ENCODE results near the gene WDR44. TPM values are rescaled to one million over a fixed set of nuclear protein-coding genes. Genes with fewer than 3 reads are reported as not detected.
"Not testable (repeated sequence)": the region's sequence is repeated elsewhere in the genome, so short reads cannot be mapped to it uniquely, and the experiment has no call there.

Gene WDR44
- total RNA-seq (2014; rRNA removed; shearing (Covaris generic)), result 8.3 and 8.5 TPM in 2 replicates
- polyA plus RNA-seq (2015; cell fraction: cytosol; rRNA removed), result 6.0 and 9.5 TPM in 2 replicates
- 6.5 and 8.2 TPM in 2 replicates for polyA plus RNA-seq (2015; cell fraction: nucleus; rRNA removed)

DNA sequence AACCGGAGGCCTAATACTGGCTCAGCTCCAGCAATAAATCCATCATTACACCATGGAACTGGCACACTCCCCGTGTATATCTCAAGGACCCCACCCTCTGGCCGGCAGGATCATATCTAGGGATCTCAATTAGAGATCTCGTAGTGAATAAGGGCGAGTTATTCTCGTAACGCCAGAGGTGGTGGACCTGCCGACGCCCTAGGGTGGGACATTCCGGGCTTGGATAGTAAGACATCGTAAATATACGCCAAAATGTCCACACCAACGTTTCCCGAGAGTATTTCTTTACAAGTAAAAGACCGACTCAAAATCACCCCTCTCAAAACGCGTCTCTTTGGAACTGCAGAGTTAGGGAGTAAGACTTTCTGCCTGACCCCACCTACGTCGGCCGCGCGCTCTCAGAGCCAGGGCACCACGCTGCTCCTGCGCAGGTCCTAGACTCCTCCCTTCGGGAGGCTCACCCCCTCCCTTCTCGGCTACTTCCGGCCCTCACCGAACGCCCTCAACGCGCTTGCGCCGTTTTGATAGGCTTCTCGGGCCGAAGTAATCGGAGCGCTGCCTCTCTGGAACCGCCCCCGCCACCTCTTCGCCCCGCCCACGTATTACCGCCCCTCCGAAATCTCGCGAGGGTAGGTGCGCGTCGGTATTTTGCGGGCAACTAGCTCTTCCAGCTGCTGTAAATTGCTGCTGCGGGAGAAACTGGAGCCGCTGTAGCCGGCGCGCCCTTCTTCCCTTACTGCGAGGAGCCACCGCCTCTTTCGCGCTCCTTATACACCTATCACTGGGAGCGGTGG lies at the start of gene WDR44:
TSS of gene WDR44 (plus strand) at position 643 of the 794 bp plus-strand sequence. CDS start 398 bp downstream, outside the sequence.
- in situ Hi-C loops (cut with HindIII; ENCODE audit: low pct_unique_long_range_greater_than_20kb, low sequenced_read_pairs), result no loop called here

DNA sequence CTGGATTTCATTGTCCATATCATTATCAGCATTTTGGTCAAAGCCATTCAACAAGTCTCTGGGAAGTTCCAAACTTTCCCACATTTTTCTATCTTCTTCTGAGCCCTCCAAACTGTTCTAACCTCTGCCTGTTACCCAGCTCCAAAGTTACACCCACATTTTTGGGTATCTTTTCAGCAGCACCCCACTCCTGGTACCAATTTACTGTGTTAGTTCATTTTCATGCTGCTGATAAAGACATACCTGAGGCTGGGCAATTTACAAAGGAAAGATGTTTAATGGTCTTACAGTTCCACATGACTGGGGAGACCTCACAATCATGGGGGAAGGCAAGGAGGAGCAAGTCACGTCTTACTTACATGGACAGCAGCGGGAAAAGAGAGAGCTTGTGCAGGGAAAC lies 40.1 kb upstream of the WDR44 start:
- in situ Hi-C loops (cut with HindIII; ENCODE audit: low pct_unique_long_range_greater_than_20kb, low sequenced_read_pairs); DNase-seq (ENCODE audit: low read depth, low spot score): not testable (repeated sequence)

More for the DNA sequence above, at the start of gene WDR44:
- peak; percentile 95 for DNase-seq (ENCODE audit: low read depth, low spot score)

- no peak for DNase-seq (ENCODE audit: low read depth, low spot score)
These were observed 30.4 kb upstream of the WDR44 start for GRCh38 chrX:118315529-118315928.

DNA sequence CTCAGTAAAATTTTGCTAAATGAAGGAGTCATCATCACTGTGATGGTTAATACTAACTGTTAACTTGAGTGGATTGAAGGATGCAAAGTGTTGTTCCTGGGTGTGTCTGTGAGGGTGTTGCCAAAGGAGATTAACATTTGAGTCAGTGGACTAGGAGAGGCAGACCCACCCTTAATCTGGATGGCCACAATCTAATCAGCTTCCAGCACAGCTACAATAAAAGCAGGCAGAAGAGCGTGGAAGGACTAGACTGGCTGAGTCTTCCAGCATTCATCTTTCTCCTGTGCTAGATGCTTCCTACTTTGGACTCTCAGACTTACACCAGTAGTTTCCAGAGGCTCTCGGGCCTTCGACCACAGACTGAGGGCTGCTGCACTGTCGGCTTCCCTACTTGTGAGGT lies 21.3 kb upstream of the WDR44 start:
- in situ Hi-C loops (cut with HindIII; ENCODE audit: low pct_unique_long_range_greater_than_20kb, low sequenced_read_pairs), result no loop called here
- no peak for DNase-seq (ENCODE audit: low read depth, low spot score)

More at GRCh38 chrX:118315529-118315928, 30.4 kb upstream of the WDR44 start:
- in situ Hi-C loops (cut with HindIII; ENCODE audit: low pct_unique_long_range_greater_than_20kb, low sequenced_read_pairs), result no loop called here

DNA sequence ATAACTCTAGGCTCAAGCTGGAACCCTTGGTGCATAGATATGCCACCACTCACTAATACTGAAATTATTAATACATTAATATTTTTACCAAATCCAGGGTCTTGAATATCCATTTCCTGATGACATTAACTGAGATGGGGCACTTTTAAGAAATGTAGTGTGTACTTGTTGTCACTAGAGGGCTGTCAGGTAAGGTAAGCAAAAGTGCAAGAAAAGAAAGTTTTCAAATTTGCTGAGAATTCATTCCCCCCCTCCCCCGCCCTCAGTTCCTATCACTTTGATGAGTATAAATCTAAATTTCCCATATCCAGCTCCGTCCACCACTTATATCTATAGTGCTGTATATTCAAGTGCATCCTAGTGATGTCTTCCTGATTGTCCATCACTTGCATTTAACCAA lies 20.5 kb upstream of the WDR44 start:
- in situ Hi-C loops (cut with HindIII; ENCODE audit: low pct_unique_long_range_greater_than_20kb, low sequenced_read_pairs), result no loop called here
- DNase-seq (ENCODE audit: low read depth, low spot score), result peak; percentile 9

- DNase-seq (ENCODE audit: low read depth, low spot score), result no peak
- in situ Hi-C loops (cut with HindIII; ENCODE audit: low pct_unique_long_range_greater_than_20kb, low sequenced_read_pairs), result no loop called here
These were observed 16.7 kb upstream of the WDR44 start for GRCh38 chrX:118329175-118329574.

DNA sequence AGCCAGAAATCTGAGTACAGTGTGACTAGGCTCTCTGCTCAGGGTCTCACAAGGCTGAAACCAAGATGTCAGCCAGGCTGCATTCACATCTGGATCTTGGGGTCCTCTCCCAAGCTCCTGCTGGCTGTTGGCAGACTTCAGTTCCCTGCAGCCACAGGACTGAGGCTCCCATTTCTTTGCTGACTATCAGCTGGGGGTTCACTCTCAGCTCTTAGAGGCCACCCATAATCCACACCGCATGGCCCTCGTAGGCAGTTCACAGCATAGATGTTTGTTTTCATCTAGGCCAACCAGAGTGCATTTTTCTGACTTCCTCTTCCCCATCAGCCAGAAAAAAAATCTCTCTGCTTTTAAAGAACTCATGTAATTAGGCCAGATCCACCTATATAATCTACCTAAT lies 8.2 kb upstream of the WDR44 start:
- in situ Hi-C loops (cut with HindIII; ENCODE audit: low pct_unique_long_range_greater_than_20kb, low sequenced_read_pairs), result no loop called here
- no peak for DNase-seq (ENCODE audit: low read depth, low spot score)

DNA sequence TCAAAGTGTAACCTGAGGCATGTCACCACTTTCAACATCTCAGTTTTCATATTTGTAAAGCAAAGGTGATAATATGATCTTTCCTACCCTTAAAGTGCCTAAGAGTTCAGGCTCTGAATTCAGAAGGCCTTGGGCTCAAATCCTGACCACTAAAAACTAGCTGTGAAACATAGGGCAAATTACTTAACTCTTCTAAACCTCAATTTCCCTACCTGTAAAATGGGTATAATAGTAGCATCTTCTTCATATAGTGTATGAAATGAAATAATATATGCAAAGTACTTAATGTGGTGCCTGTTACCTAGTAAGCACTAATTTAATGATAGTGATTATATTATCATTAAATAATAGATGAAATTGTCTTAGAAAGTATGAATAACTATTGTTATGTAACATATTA lies 7.0 kb upstream of the WDR44 start:
- DNase-seq (ENCODE audit: low read depth, low spot score), result no peak
- in situ Hi-C loops (cut with HindIII; ENCODE audit: low pct_unique_long_range_greater_than_20kb, low sequenced_read_pairs), result no loop called here

DNA sequence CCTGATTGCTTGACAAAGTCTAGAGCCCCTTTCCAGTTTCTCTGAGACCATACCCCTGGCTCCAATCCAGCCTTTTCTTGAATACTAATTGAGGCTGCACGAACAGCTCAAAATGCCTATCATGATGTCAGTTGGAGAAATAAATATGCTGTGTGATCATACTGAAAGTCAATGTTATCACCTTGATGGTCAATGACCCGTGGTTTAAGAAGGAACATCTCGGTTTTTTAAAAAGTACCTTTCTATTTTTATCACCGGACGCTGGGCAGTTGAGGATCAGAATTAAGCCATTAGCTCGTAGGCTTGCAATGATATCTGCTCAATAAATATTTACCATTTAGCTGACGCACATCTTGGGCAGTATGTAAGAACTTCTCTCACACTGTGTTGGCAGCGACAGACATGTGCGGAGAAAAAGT lies 852 bp upstream of the WDR44 start:
- in situ Hi-C loops (cut with HindIII; ENCODE audit: low pct_unique_long_range_greater_than_20kb, low sequenced_read_pairs), result no loop called here
- DNase-seq (ENCODE audit: low read depth, low spot score), result no peak

DNA sequence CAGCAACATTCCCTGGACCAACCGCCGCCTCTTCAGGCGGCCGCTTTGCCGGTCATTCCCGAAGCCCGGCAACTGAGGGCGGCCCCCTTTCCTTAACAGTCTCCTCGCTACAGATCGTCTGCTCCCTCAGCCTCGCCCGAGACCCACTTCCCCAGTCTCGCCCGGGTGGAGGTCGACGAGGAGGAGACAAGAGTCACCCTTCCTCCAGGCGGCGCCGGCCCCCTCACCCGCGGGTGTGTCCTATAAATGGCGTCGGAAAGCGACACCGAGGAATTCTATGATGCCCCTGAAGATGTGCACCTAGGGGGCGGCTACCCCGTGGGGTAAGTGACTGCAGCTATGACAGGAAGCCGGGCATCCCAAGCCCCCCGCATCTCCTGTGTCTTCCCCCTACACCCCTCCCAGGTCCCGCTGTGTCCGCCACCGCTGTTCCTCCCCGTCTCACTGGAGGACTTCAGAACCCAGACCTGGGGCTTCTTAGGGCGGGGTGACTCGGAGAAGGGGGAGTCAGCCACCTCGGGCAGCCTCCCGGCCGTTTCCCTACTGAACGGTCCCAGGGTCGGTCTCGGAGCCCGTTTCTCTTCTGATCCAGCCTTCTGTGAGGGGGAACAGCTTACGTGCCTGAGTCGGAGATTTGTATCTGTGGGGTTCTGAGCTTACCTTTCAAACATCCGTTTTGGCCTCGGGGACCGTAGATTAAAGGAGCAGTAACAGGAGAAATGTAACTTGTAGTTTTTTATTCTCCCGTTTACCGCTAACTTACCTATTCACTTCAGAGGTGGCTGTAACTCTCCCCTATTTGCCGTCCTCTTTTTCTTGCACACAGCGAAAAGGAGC lies 570 bp downstream of the WDR44 start:
- in situ Hi-C loops (cut with HindIII; ENCODE audit: low pct_unique_long_range_greater_than_20kb, low sequenced_read_pairs), result no loop called here
- peak; percentile 22 for DNase-seq (ENCODE audit: low read depth, low spot score)

- in situ Hi-C loops (cut with HindIII; ENCODE audit: low pct_unique_long_range_greater_than_20kb, low sequenced_read_pairs), result no loop called here
- DNase-seq (ENCODE audit: low read depth, low spot score), result no peak
These were observed 1.2 kb downstream of the WDR44 start for GRCh38 chrX:118347131-118347530.

- in situ Hi-C loops (cut with HindIII; ENCODE audit: low pct_unique_long_range_greater_than_20kb, low sequenced_read_pairs), result no loop called here
- DNase-seq (ENCODE audit: low read depth, low spot score), result no peak
These were observed 1.8 kb downstream of the WDR44 start for GRCh38 chrX:118347736-118348135.

DNA sequence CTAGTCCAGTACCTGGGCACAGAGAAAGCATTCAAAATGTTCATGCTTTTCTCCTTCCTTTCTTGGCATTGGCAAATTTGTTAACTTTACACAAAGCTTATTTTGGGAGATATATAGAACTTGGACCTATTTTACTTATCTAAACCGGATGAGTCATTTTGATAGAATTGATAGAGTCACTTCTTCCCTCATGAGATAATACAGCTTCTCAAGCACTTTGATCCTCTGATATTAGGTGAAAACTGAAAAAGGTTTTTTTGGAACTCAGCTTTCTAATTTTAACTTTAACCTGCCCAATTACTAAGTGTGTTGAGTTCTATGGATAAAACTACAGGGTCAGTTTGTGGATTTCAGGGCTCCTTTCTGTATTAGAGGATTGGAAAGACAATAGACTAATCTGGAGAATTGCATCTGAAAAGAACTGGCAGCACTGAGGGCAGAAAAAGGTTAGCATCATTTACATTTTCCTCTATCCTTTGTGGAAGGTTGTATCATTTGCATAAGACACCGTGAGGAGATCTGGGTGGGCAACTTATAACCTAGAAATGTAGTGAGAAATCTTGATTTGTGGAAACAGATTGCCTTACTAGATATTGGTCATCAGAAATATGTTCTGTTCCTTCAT lies 2.4 kb downstream of the WDR44 start:
- no peak for DNase-seq (ENCODE audit: low read depth, low spot score)

DNA sequence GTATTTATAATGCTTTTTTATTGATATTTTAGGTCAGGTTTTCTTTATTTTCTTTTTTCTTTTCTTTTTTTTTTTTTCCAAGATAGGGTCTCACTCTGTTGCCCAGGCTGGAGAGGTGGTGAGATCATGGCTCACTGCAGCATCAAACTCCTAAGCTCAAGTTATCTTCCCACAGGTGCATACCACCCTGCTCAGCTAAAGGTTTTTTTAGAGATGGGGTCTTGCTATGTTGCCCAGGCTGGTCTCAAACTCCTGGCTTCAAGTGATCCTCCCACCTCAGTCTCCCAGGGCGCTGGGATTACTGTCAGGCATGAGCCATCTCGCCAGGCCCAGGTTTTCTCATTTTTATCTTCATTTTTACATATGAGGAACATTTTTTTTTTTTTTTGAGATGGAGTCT lies 3.3 kb downstream of the WDR44 start:
- in situ Hi-C loops (cut with HindIII; ENCODE audit: low pct_unique_long_range_greater_than_20kb, low sequenced_read_pairs), result no loop called here

More for the DNA sequence above, 2.4 kb downstream of the WDR44 start:
- in situ Hi-C loops (cut with HindIII; ENCODE audit: low pct_unique_long_range_greater_than_20kb, low sequenced_read_pairs), result no loop called here

DNA sequence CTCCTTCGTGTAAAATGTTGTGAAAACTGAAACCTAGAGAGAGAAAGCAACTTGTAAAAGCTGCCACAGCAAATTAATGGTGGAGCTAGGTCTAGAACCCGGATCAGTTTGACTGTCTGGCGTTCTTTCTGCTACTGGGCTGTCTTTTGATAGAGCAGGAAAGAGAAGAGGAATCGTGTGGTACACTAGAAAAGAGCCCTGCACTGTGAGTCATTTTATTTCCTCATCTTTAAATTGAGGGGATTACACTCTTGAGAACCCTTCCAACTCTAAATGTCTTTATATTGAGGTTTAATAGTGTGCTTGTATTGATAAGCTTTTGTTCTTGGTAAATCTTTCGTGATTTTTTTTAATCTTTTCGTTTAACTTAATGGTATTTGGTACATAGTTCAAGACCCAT lies 4.3 kb downstream of the WDR44 start:
- no peak for DNase-seq (ENCODE audit: low read depth, low spot score)
- in situ Hi-C loops (cut with HindIII; ENCODE audit: low pct_unique_long_range_greater_than_20kb, low sequenced_read_pairs), result no loop called here

More for the DNA sequence above, 3.3 kb downstream of the WDR44 start:
- DNase-seq (ENCODE audit: low read depth, low spot score), result no peak

DNA sequence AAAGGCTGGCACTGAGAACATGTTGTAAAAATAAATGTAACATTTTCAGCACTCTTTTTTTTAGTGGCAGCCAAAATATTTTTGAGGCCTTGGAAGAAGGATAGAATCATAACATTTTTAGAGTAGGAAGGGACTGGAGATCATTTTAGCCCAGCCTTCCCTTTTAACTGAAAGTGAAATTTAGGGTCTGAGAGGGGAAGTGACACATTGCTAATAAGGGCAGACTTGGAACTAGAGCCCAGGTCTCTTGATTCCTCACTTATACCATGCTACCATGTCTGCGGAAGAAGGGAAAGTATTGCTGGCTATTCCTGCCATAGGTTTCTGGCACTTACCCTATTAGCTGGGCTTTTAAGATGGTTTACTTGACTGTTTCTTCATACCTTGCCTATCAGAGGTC lies 4.8 kb downstream of the WDR44 start:
- in situ Hi-C loops (cut with HindIII; ENCODE audit: low pct_unique_long_range_greater_than_20kb, low sequenced_read_pairs), result no loop called here
- DNase-seq (ENCODE audit: low read depth, low spot score), result no peak

- in situ Hi-C loops (cut with HindIII; ENCODE audit: low pct_unique_long_range_greater_than_20kb, low sequenced_read_pairs), result no loop called here
- DNase-seq (ENCODE audit: low read depth, low spot score), result no peak
These were observed 6.7 kb downstream of the WDR44 start for GRCh38 chrX:118352566-118352965.
